ENCODE results near the gene ATOH8.

The ATOH8 gene

GRCh38 chr2:85707304-85707703 is 46.5 kb upstream of the ATOH8 start:
- no peaks in the 10 kb centered on the region for H3K9me3 ChIP-seq (ENCODE audit: insufficient read depth, low read length, severe bottlenecking)
- H3K9ac ChIP-seq (ENCODE audit: low read depth, low read length): 0 out of 2 replicates have a peak overlapping the region, but pooled peaks have one; percentile 7
- H4K20me1 ChIP-seq (ENCODE audit: insufficient read depth, low read length): no peaks in the 10 kb centered on the region
- H3K27ac ChIP-seq (ENCODE audit: low read length): no peak overlapping the region
- peak; percentile 72 for DNase-seq
- no peak for TF ChIP-seq EZH2 (IDR thresholded peaks at IDR 0.05; ENCODE audit: borderline replicate concordance, low read depth, low read length, severe bottlenecking)
- TF ChIP-seq, protein P1, sequence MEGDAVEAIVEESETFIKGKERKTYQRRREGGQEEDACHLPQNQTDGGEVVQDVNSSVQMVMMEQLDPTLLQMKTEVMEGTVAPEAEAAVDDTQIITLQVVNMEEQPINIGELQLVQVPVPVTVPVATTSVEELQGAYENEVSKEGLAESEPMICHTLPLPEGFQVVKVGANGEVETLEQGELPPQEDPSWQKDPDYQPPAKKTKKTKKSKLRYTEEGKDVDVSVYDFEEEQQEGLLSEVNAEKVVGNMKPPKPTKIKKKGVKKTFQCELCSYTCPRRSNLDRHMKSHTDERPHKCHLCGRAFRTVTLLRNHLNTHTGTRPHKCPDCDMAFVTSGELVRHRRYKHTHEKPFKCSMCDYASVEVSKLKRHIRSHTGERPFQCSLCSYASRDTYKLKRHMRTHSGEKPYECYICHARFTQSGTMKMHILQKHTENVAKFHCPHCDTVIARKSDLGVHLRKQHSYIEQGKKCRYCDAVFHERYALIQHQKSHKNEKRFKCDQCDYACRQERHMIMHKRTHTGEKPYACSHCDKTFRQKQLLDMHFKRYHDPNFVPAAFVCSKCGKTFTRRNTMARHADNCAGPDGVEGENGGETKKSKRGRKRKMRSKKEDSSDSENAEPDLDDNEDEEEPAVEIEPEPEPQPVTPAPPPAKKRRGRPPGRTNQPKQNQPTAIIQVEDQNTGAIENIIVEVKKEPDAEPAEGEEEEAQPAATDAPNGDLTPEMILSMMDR (IDR thresholded peaks at IDR 0.05; ENCODE audit: borderline replicate concordance, extremely low read depth, low read length, poor library complexity, severe bottlenecking): peak; percentile 96
- H3K4me3 ChIP-seq (ENCODE audit: low read depth in 1 of 2, low read length in 2 of 2): no peak overlapping the region
- H3K36me3 ChIP-seq (ENCODE audit: insufficient read depth, low read length): no peaks in the 10 kb centered on the region
- peak overlapping the region; percentile 66 for H2AFZ ChIP-seq (ENCODE audit: low read depth, low read length)
- H3K4me2 ChIP-seq (ENCODE audit: insufficient read depth, low read length): peak overlapping the region; percentile 35; the same call in 1 of the 2 replicates
- peaks cover 4% of the 10 kb centered on the region for H3K27me3 ChIP-seq (ENCODE audit: insufficient read depth, low read length, poor library complexity)
- H3K79me2 ChIP-seq (ENCODE audit: insufficient read depth, low read length): no peaks in the 10 kb centered on the region
- ATAC-seq (ENCODE audit: insufficient read depth, low read depth): peak; percentile 97
- peaks cover 9% of the 10 kb centered on the region for H3K4me1 ChIP-seq (ENCODE audit: insufficient read depth, low read length)

GRCh38 chr2:85708641-85709040 is 45.1 kb upstream of the ATOH8 start:
- H3K9me3 ChIP-seq (ENCODE audit: insufficient read depth, low read length, severe bottlenecking): no peaks in the 10 kb centered on the region
- DNase-seq: no peak
- H3K4me2 ChIP-seq (ENCODE audit: insufficient read depth, low read length): no peak overlapping the region
- H3K4me3 ChIP-seq (ENCODE audit: low read depth in 1 of 2, low read length in 2 of 2): no peak overlapping the region
- no peaks in the 10 kb centered on the region for H3K36me3 ChIP-seq (ENCODE audit: insufficient read depth, low read length)
- no peaks in the 10 kb centered on the region for H4K20me1 ChIP-seq (ENCODE audit: insufficient read depth, low read length)
- no peak for ATAC-seq (ENCODE audit: insufficient read depth, low read depth)
- TF ChIP-seq EZH2 (IDR thresholded peaks at IDR 0.05; ENCODE audit: borderline replicate concordance, low read depth, low read length, severe bottlenecking): no peak
- TF ChIP-seq, protein P1 (IDR thresholded peaks at IDR 0.05; ENCODE audit: borderline replicate concordance, extremely low read depth, low read length, poor library complexity, severe bottlenecking): no peak
- H3K27ac ChIP-seq (ENCODE audit: low read length): no peak overlapping the region
- no peaks in the 10 kb centered on the region for H3K79me2 ChIP-seq (ENCODE audit: insufficient read depth, low read length)
- peaks cover 4% of the 10 kb centered on the region for H3K27me3 ChIP-seq (ENCODE audit: insufficient read depth, low read length, poor library complexity)
- peaks cover 9% of the 10 kb centered on the region for H3K4me1 ChIP-seq (ENCODE audit: insufficient read depth, low read length)
- no peak overlapping the region for H2AFZ ChIP-seq (ENCODE audit: low read depth, low read length)
- H3K9ac ChIP-seq (ENCODE audit: low read depth, low read length): no peak overlapping the region

GRCh38 chr2:85709401-85709811 is 44.4 kb upstream of the ATOH8 start:
- no peak for TF ChIP-seq EZH2 (IDR thresholded peaks at IDR 0.05; ENCODE audit: borderline replicate concordance, low read depth, low read length, severe bottlenecking)
- TF ChIP-seq, protein P1 (IDR thresholded peaks at IDR 0.05; ENCODE audit: borderline replicate concordance, extremely low read depth, low read length, poor library complexity, severe bottlenecking): no peak
- no peak overlapping the region for H2AFZ ChIP-seq (ENCODE audit: low read depth, low read length)
- H3K27ac ChIP-seq (ENCODE audit: low read length): no peak overlapping the region
- no peak overlapping the region for H3K4me2 ChIP-seq (ENCODE audit: insufficient read depth, low read length)
- DNase-seq (no peak), ATAC-seq (ENCODE audit: insufficient read depth, low read depth) (no peak)
- H3K27me3 ChIP-seq (ENCODE audit: insufficient read depth, low read length, poor library complexity): peaks cover 4% of the 10 kb centered on the region
- no peak overlapping the region for H3K9ac ChIP-seq (ENCODE audit: low read depth, low read length)
- H3K79me2 ChIP-seq (ENCODE audit: insufficient read depth, low read length): no peaks in the 10 kb centered on the region
- no peaks in the 10 kb centered on the region for H3K9me3 ChIP-seq (ENCODE audit: insufficient read depth, low read length, severe bottlenecking)
- peaks cover 10% of the 10 kb centered on the region for H3K4me1 ChIP-seq (ENCODE audit: insufficient read depth, low read length)
- H3K4me3 ChIP-seq (ENCODE audit: low read depth in 1 of 2, low read length in 2 of 2): no peak overlapping the region
- no peaks in the 10 kb centered on the region for H3K36me3 ChIP-seq (ENCODE audit: insufficient read depth, low read length)
- no peaks in the 10 kb centered on the region for H4K20me1 ChIP-seq (ENCODE audit: insufficient read depth, low read length)

Data from DND-41 (cell line).